A172 (cell line): ENCODE measurements around the gene FN3KRP. TPM values are rescaled to one million over a fixed set of nuclear protein-coding genes. Genes with fewer than 3 reads are reported as not detected.

ENCODE experiments used
- total RNA-seq: library from RNA; depleted of rRNA; stranded (reverse); fragments of >200 nt; shearing (Covaris generic); gene quantifications from 2 replicates; pipeline ENCODE4 v1.2.3, GENCODE V29; 2014; rRNA removed

FN3KRP gene
- total RNA-seq, 1 experiment from 2014 or later = 50.0 TPM

Other genes with a start within 250 kb of the FN3KRP start
- gene FOXK2, start 197.0 kb upstream of the FN3KRP start, total RNA-seq = 33.6 and 37.0 TPM in 2 replicates
- gene WDR45B, start 68.3 kb upstream of the FN3KRP start, total RNA-seq = 90.3 and 96.0 TPM in 2 replicates
- 9.9 and 15.0 TPM in 2 replicates for gene RAB40B, start 18.0 kb upstream of the FN3KRP start, total RNA-seq
- 2.1 and 2.9 TPM in 2 replicates for gene FN3K, start 18.9 kb downstream of the FN3KRP start, total RNA-seq
- 29.8 and 38.7 TPM in 2 replicates for gene TBCD, start 35.4 kb downstream of the FN3KRP start, total RNA-seq
- not detected in 2 replicates for gene ZNF750, start 123.3 kb downstream of the FN3KRP start, total RNA-seq